ENCODE results near the gene SPANXN5. TPM values are rescaled to one million over a fixed set of nuclear protein-coding genes. Genes with fewer than 3 reads are reported as not detected.
"Not testable (repeated sequence)": the region's sequence is repeated elsewhere in the genome, so short reads cannot be mapped to it uniquely, and the experiment has no call there.

Gene SPANXN5, protein sequence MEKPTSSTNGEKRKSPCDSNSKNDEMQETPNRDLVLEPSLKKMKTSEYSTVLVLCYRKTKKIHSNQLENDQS
- total RNA-seq (not detected in 2 replicates), polyA plus RNA-seq (not detected in 2 replicates), polyA minus RNA-seq (not detected in 2 replicates), Bru-seq, nascent RNA (not detected), BruChase-seq, experiment 1, labeled RNA remaining after a 6-hour chase (not detected), BruChase-seq, experiment 2, labeled RNA remaining after a 2-hour chase (not detected)
- polyA plus RNA-seq (2011; cell fraction: cytosol; rRNA removed), result not detected in 2 replicates
- polyA plus RNA-seq (2011; cell fraction: nucleus; rRNA removed), result not detected in 2 replicates
- not detected in 2 replicates for polyA plus RNA-seq (2012)
- not detected for polyA minus RNA-seq (2011; cell fraction: cytosol; rRNA and poly(A)+ RNA removed)
- not detected in 2 replicates for polyA minus RNA-seq (2011; cell fraction: nucleus; rRNA and poly(A)+ RNA removed)
- long read RNA-seq, result 0 reads

GRCh38 chrX:52797327-52797726 is at the start of gene SPANXN5:
Gene SPANXN5 (minus strand): TSS chrX:52797427. CDS start chrX:52797348, 79 bp downstream.
- H4K20me1 ChIP-seq (replicated peaks; ENCODE audit: control insufficient read depth, extremely low read depth, insufficient read depth, low read length); DNase-seq (ENCODE audit: low read depth, low spot score); H3K27me3 ChIP-seq (ENCODE audit: control insufficient read depth in 2 of 2, insufficient read depth in 2 of 2, low read length in 2 of 2); H2AFZ ChIP-seq (ENCODE audit: low read depth, low read length); dilution Hi-C loops (cut with MboI; ENCODE audit: extremely low pct_ligation_motif_present, low sequenced_read_pairs); H3K4me3 ChIP-seq (replicated peaks in 1 of 3; ENCODE audit: insufficient read depth in 1 of 3, low read depth in 1 of 3, low read length in 3 of 3); H3K79me2 ChIP-seq (ENCODE audit: control insufficient read depth, insufficient read depth, low read length); H3K9me1 ChIP-seq (replicated peaks; ENCODE audit: control insufficient read depth, extremely low read depth, insufficient read depth, low read length); BruUV-seq (replicated peaks); H3K9ac ChIP-seq (replicated peaks; ENCODE audit: extremely low read depth, insufficient read depth, low read length); H3K4me2 ChIP-seq (ENCODE audit: insufficient read depth, low read length); intact Hi-C loops (cut with micrococcal nuclease); CTCF ChIA-PET; FAIRE-seq; H3K9me3 ChIP-seq (replicated peaks; ENCODE audit: control insufficient read depth, insufficient read depth, low read length); H3K27ac ChIP-seq (ENCODE audit: insufficient read depth, low read depth, low read length); H3K36me3 ChIP-seq (ENCODE audit: control insufficient read depth in 2 of 2, extremely low read depth in 1 of 2, insufficient read depth in 2 of 2, low read length in 2 of 2); POLR2A ChIA-PET; H3K4me1 ChIP-seq (ENCODE audit: control insufficient read depth, extremely low read depth, insufficient read depth, low read length): not testable (repeated sequence)

GRCh38 chrX:52843619-52844018 is 46.4 kb upstream of the SPANXN5 start:
- dilution Hi-C loops (cut with MboI; ENCODE audit: extremely low pct_ligation_motif_present, low sequenced_read_pairs); H2AFZ ChIP-seq (ENCODE audit: low read depth, low read length); DNase-seq (ENCODE audit: low read depth, low spot score); H4K20me1 ChIP-seq (replicated peaks; ENCODE audit: control insufficient read depth, extremely low read depth, insufficient read depth, low read length); intact Hi-C loops (cut with micrococcal nuclease); H3K9me3 ChIP-seq (replicated peaks; ENCODE audit: control insufficient read depth, insufficient read depth, low read length); H3K4me2 ChIP-seq (ENCODE audit: insufficient read depth, low read length); H3K9me1 ChIP-seq (replicated peaks; ENCODE audit: control insufficient read depth, extremely low read depth, insufficient read depth, low read length); H3K9ac ChIP-seq (replicated peaks; ENCODE audit: extremely low read depth, insufficient read depth, low read length); H3K27me3 ChIP-seq (ENCODE audit: control insufficient read depth in 2 of 2, insufficient read depth in 2 of 2, low read length in 2 of 2); CTCF ChIA-PET; BruUV-seq (replicated peaks); H3K79me2 ChIP-seq (ENCODE audit: control insufficient read depth, insufficient read depth, low read length); H3K36me3 ChIP-seq (ENCODE audit: control insufficient read depth in 2 of 2, extremely low read depth in 1 of 2, insufficient read depth in 2 of 2, low read length in 2 of 2); H3K4me1 ChIP-seq (ENCODE audit: control insufficient read depth, extremely low read depth, insufficient read depth, low read length); H3K4me3 ChIP-seq (replicated peaks in 1 of 3; ENCODE audit: insufficient read depth in 1 of 3, low read depth in 1 of 3, low read length in 3 of 3); H3K27ac ChIP-seq (ENCODE audit: insufficient read depth, low read depth, low read length); POLR2A ChIA-PET: not testable (repeated sequence)
- peak; percentile 12 for FAIRE-seq
